Raji (cell line): ENCODE results near the gene HOXC5.

Source experiments
- POLR2A ChIP-seq: IDR thresholded peaks from 2 replicates; pipeline ENCODE4 v1.6.1; 2011; ENCODE audit warnings: low read depth, low read length, control low read depth; ENCODE audit not compliant: insufficient read depth

HOXC5 gene

GRCh38 chr12:54029529-54030441 lies 3.1 kb upstream of the HOXC5 start:
- TF ChIP-seq POLR2A = no peak

GRCh38 chr12:54030442-54030801 lies 2.4 kb upstream of the HOXC5 start:
- no peak for TF ChIP-seq POLR2A

GRCh38 chr12:54030889-54031471 lies 1.9 kb upstream of the HOXC5 start:
- TF ChIP-seq POLR2A = no peak

GRCh38 chr12:54031480-54031879 lies 1.4 kb upstream of the HOXC5 start:
- no peak for TF ChIP-seq POLR2A

- TF ChIP-seq POLR2A = no peak
These were observed 697 bp upstream of the HOXC5 start for GRCh38 chr12:54032086-54032619.

GRCh38 chr12:54033106-54033979 lies 493 bp downstream of the HOXC5 start:
- TF ChIP-seq POLR2A = no peak

- no peak for TF ChIP-seq POLR2A
These were observed 1.3 kb downstream of the HOXC5 start for GRCh38 chr12:54033980-54034784.

- no peak for TF ChIP-seq POLR2A
These were observed 2.0 kb downstream of the HOXC5 start for GRCh38 chr12:54034785-54035310.

- TF ChIP-seq POLR2A = no peak
These were observed 2.9 kb downstream of the HOXC5 start for GRCh38 chr12:54035568-54036264.

GRCh38 chr12:54036620-54037359 lies 3.9 kb downstream of the HOXC5 start:
- TF ChIP-seq POLR2A = no peak

GRCh38 chr12:54037360-54038283 lies 4.8 kb downstream of the HOXC5 start:
- no peak for TF ChIP-seq POLR2A

- no peak for TF ChIP-seq POLR2A
These were observed 5.5 kb downstream of the HOXC5 start for GRCh38 chr12:54038284-54038870.
